Sigmoid colon (tissue), 4 donors: ENCODE results near the gene ZG16B.

Source experiments
- CTCF ChIP-seq, 4 experiments: fragments of 450-650 bp in 3 of 4; fragments of 200-600 bp in 1 of 4; IDR thresholded peaks; one replicate each; pipeline ENCODE4 v1.5.1; 2016 to 2019; ENCODE audit warnings: antibody characterized with exemption in 4 of 4, mild to moderate bottlenecking in 3 of 4, moderate library complexity in 2 of 4
- POLR2AphosphoS5 ChIP-seq, 4 donors: sonication (generic); formaldehyde crosslinking; IDR thresholded peaks; one replicate each; pipeline ENCODE4 v1.6.1; 2017; ENCODE audit warnings: antibody characterized with exemption in 4 of 4

- TF ChIP-seq CTCF (IDR thresholded peaks at IDR 0.05) (no peak), POLR2AphosphoS5 (IDR thresholded peaks at IDR 0.05) (no peak)
Observed at GRCh38 chr16:2848933-2849725, 19.0 kb downstream of the ZG16B start.
